Measurements from ENCODE around the gene KLHL20.
"Not testable (repeated sequence)": the region's sequence is repeated elsewhere in the genome, so short reads cannot be mapped to it uniquely, and the experiment has no call there.

KLHL20 gene

DNA sequence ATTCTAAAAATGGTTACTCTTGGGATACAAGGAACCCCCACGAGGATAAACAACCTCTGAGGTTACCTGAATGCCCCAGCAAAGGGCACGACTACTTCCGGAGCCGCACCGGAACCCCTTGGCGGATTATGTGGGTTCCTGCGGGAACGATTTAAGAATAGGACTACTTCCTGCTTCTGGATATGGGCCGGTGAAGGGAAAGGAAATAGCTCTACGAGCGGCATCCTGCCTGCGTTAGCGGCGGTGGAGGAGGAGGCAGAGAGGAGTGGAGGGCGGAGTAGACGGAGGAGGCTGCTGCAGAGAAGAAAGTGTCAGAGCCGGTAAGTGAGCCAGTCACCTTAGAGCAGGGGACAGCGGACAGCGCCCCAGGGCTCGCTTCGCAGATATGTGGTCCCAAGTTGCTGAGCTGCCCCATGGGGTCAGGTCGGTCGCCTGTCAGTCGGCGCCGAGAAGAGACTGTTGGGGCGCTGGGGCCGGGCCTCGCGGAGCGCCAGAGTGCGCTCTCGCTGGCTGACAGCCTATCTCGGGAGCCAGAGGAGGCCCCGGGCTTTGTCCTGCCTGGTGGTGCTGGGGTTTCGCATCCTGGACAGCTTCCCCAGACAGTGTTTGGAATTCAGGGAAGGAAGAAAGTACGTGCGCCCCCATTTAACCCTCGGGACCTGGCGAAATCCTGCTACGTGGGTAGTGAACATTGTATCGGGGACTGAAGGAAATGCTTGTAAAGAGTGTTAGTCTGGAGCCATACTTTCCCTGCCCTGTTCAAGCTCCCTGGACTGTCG is at the start of gene KLHL20:
Gene KLHL20, plus strand, starts transcription at position 223 of the 779 bp plus-strand sequence. CDS start 1,063 bp downstream, outside the sequence.
- H3K9ac ChIP-seq (ENCODE audit: insufficient read length, low read depth), result peak within 1 kb of the TSS; percentile 78
- no peaks in the 10 kb centered on the region for H3K4me1 ChIP-seq (ENCODE audit: insufficient read depth, insufficient read length)
- peak; percentile 90 for DNase-seq (ENCODE audit: low read depth, low spot score)
- peak within 1 kb of the TSS; percentile 88 for H3K4me3 ChIP-seq (ENCODE audit: insufficient read length, low read depth)
- no peaks in the 10 kb centered on the region for H3K9me3 ChIP-seq (ENCODE audit: insufficient read depth, low read length)
- H3K36me3 ChIP-seq (ENCODE audit: insufficient read depth, insufficient read length, low read length), result peaks cover 21% of the 10 kb centered on the region
- TF ChIP-seq YY1 (IDR thresholded peaks at IDR 0.05; ENCODE audit: insufficient read depth, insufficient read length) (peak; percentile 30), SUZ12 (IDR thresholded peaks at IDR 0.05; ENCODE audit: extremely low read depth, insufficient read depth, insufficient read length) (no peak)
- H3K27me3 ChIP-seq (ENCODE audit: insufficient read depth, insufficient read length), result no peaks in the 10 kb centered on the region

GRCh38 chr1:173666646-173667045 is 48.1 kb upstream of the KLHL20 start:
- no peak for TF ChIP-seq YY1 (IDR thresholded peaks at IDR 0.05; ENCODE audit: insufficient read depth, insufficient read length)
- TF ChIP-seq ZNF274 (IDR thresholded peaks at IDR 0.05; ENCODE audit: low read depth, low read length), result no peak
- TF ChIP-seq SUZ12 (IDR thresholded peaks at IDR 0.05; ENCODE audit: extremely low read depth, insufficient read depth, insufficient read length), result no peak
- H3K27me3 ChIP-seq (ENCODE audit: insufficient read depth, insufficient read length), result peaks cover 17% of the 10 kb centered on the region
- no peaks in the 10 kb centered on the region for H3K36me3 ChIP-seq (ENCODE audit: insufficient read depth, insufficient read length, low read length)
- no peak overlapping the region for H3K4me3 ChIP-seq (ENCODE audit: insufficient read length, low read depth)
- H3K4me1 ChIP-seq (ENCODE audit: insufficient read depth, insufficient read length), result no peaks in the 10 kb centered on the region
- no peak overlapping the region for H3K9ac ChIP-seq (ENCODE audit: insufficient read length, low read depth)
- no peak for DNase-seq (ENCODE audit: low read depth, low spot score)
- peaks cover 5% of the 10 kb centered on the region; the same call in 1 of the 2 replicates for H3K9me3 ChIP-seq (ENCODE audit: insufficient read depth, low read length)

- Histone ChIP-seq H3K9ac (ENCODE audit: insufficient read length, low read depth) (peak within 1 kb of the TSS; percentile 58), H3K4me1 (ENCODE audit: insufficient read depth, insufficient read length) (no peaks in the 10 kb centered on the region), H3K27me3 (ENCODE audit: insufficient read depth, insufficient read length) (peaks cover 17% of the 10 kb centered on the region), H3K36me3 (ENCODE audit: insufficient read depth, insufficient read length, low read length) (no peaks in the 10 kb centered on the region), H3K9me3 (ENCODE audit: insufficient read depth, low read length) (no peaks in the 10 kb centered on the region), H3K4me3 (ENCODE audit: insufficient read length, low read depth) (peak within 1 kb of the TSS; percentile 69)
- TF ChIP-seq ZNF274 (IDR thresholded peaks at IDR 0.05; ENCODE audit: low read depth, low read length) (no peak), SUZ12 (IDR thresholded peaks at IDR 0.05; ENCODE audit: extremely low read depth, insufficient read depth, insufficient read length) (no peak), YY1 (IDR thresholded peaks at IDR 0.05; ENCODE audit: insufficient read depth, insufficient read length) (no peak)
- DNase-seq (ENCODE audit: low read depth, low spot score), result peak; percentile 56
Observed at GRCh38 chr1:173669491-173669941, 45.3 kb upstream of the KLHL20 start, which contains the start of gene ANKRD45. ANKRD45 (minus strand) TSS chr1:173669851; CDS start chr1:173659418, 10,433 bp downstream.

DNA sequence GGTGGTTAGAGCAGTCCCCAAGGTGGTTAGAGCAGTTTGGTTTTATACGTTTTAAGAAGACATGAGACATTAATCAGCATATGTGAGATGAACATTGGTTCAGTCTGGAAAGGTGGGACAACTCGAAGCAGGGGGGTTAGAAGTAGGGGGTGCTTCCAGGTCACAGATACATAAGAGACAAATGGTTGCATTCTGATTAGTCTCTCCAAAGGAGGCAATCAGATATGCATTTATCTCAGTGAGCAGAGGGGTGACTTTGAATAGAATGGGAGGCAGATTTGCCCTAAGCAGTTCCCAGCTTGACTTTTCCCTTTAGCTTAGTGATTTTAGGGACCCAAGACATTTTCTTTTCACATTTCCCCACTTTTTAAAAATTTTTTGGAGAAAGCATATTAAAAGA is 40.3 kb upstream of the KLHL20 start:
- Histone ChIP-seq H3K9me3 (ENCODE audit: insufficient read depth, low read length) (peaks cover 17% of the 10 kb centered on the region), H3K27me3 (ENCODE audit: insufficient read depth, insufficient read length) (peaks cover 10% of the 10 kb centered on the region)
- H3K36me3 ChIP-seq (ENCODE audit: insufficient read depth, insufficient read length, low read length); H3K4me1 ChIP-seq (ENCODE audit: insufficient read depth, insufficient read length); H3K9ac ChIP-seq (ENCODE audit: insufficient read length, low read depth); H3K4me3 ChIP-seq (ENCODE audit: insufficient read length, low read depth); DNase-seq (ENCODE audit: low read depth, low spot score): not testable (repeated sequence)

DNA sequence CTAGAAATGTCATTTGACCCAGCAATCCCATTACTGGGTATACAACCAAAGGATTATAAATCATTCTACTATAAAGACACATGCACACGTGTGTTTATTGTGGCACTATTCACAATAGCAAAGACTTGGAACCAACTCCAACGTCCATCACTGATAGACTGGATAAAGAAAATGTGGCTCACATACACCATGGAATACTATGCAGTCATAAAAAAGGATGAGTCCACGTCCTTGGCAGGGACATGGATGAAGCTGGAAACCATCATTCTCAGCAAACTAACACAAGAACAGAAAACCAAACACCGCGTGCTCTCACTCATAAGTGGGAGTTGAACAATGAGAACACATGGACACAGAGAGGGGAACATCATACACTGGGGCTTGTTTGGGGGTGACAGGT is 34.6 kb upstream of the KLHL20 start:
- H3K27me3 ChIP-seq (ENCODE audit: insufficient read depth, insufficient read length); H3K9ac ChIP-seq (ENCODE audit: insufficient read length, low read depth); H3K36me3 ChIP-seq (ENCODE audit: insufficient read depth, insufficient read length, low read length); H3K4me1 ChIP-seq (ENCODE audit: insufficient read depth, insufficient read length); DNase-seq (ENCODE audit: low read depth, low spot score); H3K4me3 ChIP-seq (ENCODE audit: insufficient read length, low read depth): not testable (repeated sequence)
- H3K9me3 ChIP-seq (ENCODE audit: insufficient read depth, low read length), result peaks cover 15% of the 10 kb centered on the region

DNA sequence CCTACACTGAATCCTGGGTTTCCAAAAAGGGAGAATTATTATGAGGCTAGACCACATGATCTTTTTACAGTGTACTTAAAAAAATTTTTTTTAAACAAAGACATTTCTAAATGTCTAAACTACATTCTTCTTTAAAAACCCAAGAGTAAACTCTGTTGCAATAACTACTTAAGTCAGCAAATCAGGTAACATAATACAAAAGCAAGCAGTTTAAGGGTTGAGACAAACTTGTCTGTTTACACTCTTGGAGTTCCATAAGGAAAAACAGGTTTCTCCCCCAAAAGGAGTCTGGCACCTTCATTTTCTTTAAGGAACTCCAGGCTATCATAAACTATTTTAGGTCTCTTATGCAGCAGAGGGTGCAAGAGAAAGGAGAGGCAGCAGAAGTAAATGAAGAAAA is 32.6 kb upstream of the KLHL20 start:
- Histone ChIP-seq H3K4me3 (ENCODE audit: insufficient read length, low read depth) (no peak overlapping the region), H3K27me3 (ENCODE audit: insufficient read depth, insufficient read length) (no peaks in the 10 kb centered on the region), H3K9me3 (ENCODE audit: insufficient read depth, low read length) (no peaks in the 10 kb centered on the region; the same call in 1 of the 2 replicates), H3K36me3 (ENCODE audit: insufficient read depth, insufficient read length, low read length) (no peaks in the 10 kb centered on the region), H3K4me1 (ENCODE audit: insufficient read depth, insufficient read length) (no peaks in the 10 kb centered on the region), H3K9ac (ENCODE audit: insufficient read length, low read depth) (no peak overlapping the region)
- DNase-seq (ENCODE audit: low read depth, low spot score), result no peak
- TF ChIP-seq YY1 (IDR thresholded peaks at IDR 0.05; ENCODE audit: insufficient read depth, insufficient read length) (no peak), ZNF274 (IDR thresholded peaks at IDR 0.05; ENCODE audit: low read depth, low read length) (no peak), SUZ12 (IDR thresholded peaks at IDR 0.05; ENCODE audit: extremely low read depth, insufficient read depth, insufficient read length) (no peak)

DNA sequence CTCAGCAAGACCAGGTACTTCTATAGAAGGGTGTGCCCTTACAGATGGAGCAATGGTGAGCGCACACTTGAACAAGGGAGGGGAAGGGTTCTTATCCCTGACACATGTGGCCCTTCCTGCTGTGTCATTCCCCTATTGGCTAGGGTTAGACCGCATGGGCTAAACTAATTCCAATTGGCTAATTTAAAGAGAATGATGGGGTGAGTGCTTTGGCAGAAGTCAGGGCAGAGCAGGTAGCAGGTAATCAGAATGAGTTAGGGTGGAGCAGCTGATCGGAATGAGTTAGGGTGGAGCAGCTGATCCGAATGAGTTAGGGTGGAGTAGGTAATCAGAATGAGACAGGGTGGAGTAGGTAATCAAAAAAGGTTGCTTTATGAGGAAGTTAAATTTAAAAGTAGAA is 30.9 kb upstream of the KLHL20 start:
- H3K4me3 ChIP-seq (ENCODE audit: insufficient read length, low read depth); H3K27me3 ChIP-seq (ENCODE audit: insufficient read depth, insufficient read length); H3K36me3 ChIP-seq (ENCODE audit: insufficient read depth, insufficient read length, low read length); DNase-seq (ENCODE audit: low read depth, low spot score); H3K9me3 ChIP-seq (ENCODE audit: insufficient read depth, low read length); H3K9ac ChIP-seq (ENCODE audit: insufficient read length, low read depth); H3K4me1 ChIP-seq (ENCODE audit: insufficient read depth, insufficient read length): not testable (repeated sequence)

GRCh38 chr1:173685121-173685520 is 29.7 kb upstream of the KLHL20 start:
- not testable (repeated sequence) for DNase-seq (ENCODE audit: low read depth, low spot score); H3K27me3 ChIP-seq (ENCODE audit: insufficient read depth, insufficient read length); H3K9me3 ChIP-seq (ENCODE audit: insufficient read depth, low read length); H3K9ac ChIP-seq (ENCODE audit: insufficient read length, low read depth); H3K4me3 ChIP-seq (ENCODE audit: insufficient read length, low read depth); H3K36me3 ChIP-seq (ENCODE audit: insufficient read depth, insufficient read length, low read length); H3K4me1 ChIP-seq (ENCODE audit: insufficient read depth, insufficient read length)

Data from NT2/D1 (cell line).